Measurements from ENCODE around the gene NFAM1. TPM values are rescaled to one million over a fixed set of nuclear protein-coding genes. Genes with fewer than 3 reads are reported as not detected.

The NFAM1 gene
- total and polyA plus RNA-seq, 2 of the 4 experiments (the other 2 are of a cell fraction): not detected

GRCh38 chr22:42376711-42377554 is 55.3 kb downstream of the NFAM1 start:
- Histone ChIP-seq H2AFZ (replicated peaks; ENCODE audit: low read length, poor library complexity) (peak overlapping the region; percentile 70), H3K9me3 (ENCODE audit: control insufficient read depth, insufficient read depth, low read length) (no peaks in the 10 kb centered on the region), H2BK20ac (ENCODE audit: low read depth, low read length) (no peak overlapping the region), H3K27me3 (ENCODE audit: control insufficient read depth, insufficient read depth, low read length) (peaks cover 46% of the 10 kb centered on the region), H2AK5ac (ENCODE audit: low read depth, low read length) (no peak overlapping the region), H4K8ac (ENCODE audit: low read depth in 2 of 2, low read length in 2 of 2) (no peak overlapping the region), H3K4ac (ENCODE audit: low read depth, low read length) (no peak overlapping the region), H3K36me3 (ENCODE audit: control insufficient read depth, insufficient read depth, low read length) (no peaks in the 10 kb centered on the region), H3K4me1 (ENCODE audit: control insufficient read depth, insufficient read depth, low read length) (peaks cover 2% of the 10 kb centered on the region; the same call in 1 of the 2 replicates), H3K4me2 (ENCODE audit: low read depth, low read length) (no peak overlapping the region), H2BK15ac (ENCODE audit: low read depth, low read length) (no peak overlapping the region), H4K20me1 (ENCODE audit: insufficient read depth, low read length) (no peaks in the 10 kb centered on the region), H3K18ac (ENCODE audit: low read depth, low read length) (no peak overlapping the region), H3K9ac (ENCODE audit: low read depth, low read length) (no peak overlapping the region), H3K79me1 (ENCODE audit: low read depth in 1 of 2, low read length in 2 of 2) (no peaks in the 10 kb centered on the region), H3K27ac (ENCODE audit: insufficient read depth, low read length) (no peak overlapping the region), H3K4me3 (ENCODE audit: insufficient read depth, low read depth, low read length) (no peak overlapping the region), H4K91ac (ENCODE audit: insufficient read depth, low read depth, low read length) (no peak overlapping the region), H3K23ac (ENCODE audit: low read depth, low read length) (no peak overlapping the region), H3K14ac (replicated peaks; ENCODE audit: low read depth, low read length) (no peak overlapping the region), H4K5ac (ENCODE audit: low read depth, low read length) (no peak overlapping the region), H3K9me1 (ENCODE audit: insufficient read depth, low read length) (no peaks in the 10 kb centered on the region), H2AK9ac (replicated peaks; ENCODE audit: low read depth, low read length, poor library complexity) (no peak overlapping the region), H3K56ac (ENCODE audit: extremely low read depth, insufficient read depth, low read length) (no peak overlapping the region), H2BK120ac (ENCODE audit: low read depth, low read length) (no peak overlapping the region), H2BK5ac (ENCODE audit: low read depth, low read length, poor library complexity, severe bottlenecking) (no peak overlapping the region)
- in situ Hi-C loops (cut with MboI; ENCODE audit: low sequenced_read_pairs): no loop called here
- intact Hi-C loops (cut with micrococcal nuclease): no loop called here
- dilution Hi-C loops (cut with HindIII; ENCODE audit: low sequenced_read_pairs, unreplicated experiment): no loop called here
- BruUV-seq (replicated peaks): no TSS peak
- ChIA-PET POLR2A (ENCODE audit: unreplicated experiment) (no interaction called here), CTCF (no interaction called here)
- DNase-seq: peak; percentile 19
- TF ChIP-seq POLR2A (IDR thresholded peaks at IDR 0.05; ENCODE audit: low read depth, low read length) (no peak), USF2 (IDR thresholded peaks at IDR 0.05; ENCODE audit: low read depth, low read length) (no peak), RFX5 (IDR thresholded peaks at IDR 0.05; ENCODE audit: low read depth, low read length) (no peak), MAFK (IDR thresholded peaks at IDR 0.05; ENCODE audit: low read depth, low read length) (no peak), CTCF (conservative IDR thresholded peaks at IDR 0.05; ENCODE audit: low read depth, low read length) (no peak), FOS (IDR thresholded peaks at IDR 0.05; ENCODE audit: low read depth, low read length) (no peak), NFE2L2 (IDR thresholded peaks at IDR 0.05; ENCODE audit: low read depth, low read length) (no peak), MAZ (IDR thresholded peaks at IDR 0.05; ENCODE audit: borderline replicate concordance, low read depth, low read length) (no peak)
- TF ChIP-seq, protein P1, sequence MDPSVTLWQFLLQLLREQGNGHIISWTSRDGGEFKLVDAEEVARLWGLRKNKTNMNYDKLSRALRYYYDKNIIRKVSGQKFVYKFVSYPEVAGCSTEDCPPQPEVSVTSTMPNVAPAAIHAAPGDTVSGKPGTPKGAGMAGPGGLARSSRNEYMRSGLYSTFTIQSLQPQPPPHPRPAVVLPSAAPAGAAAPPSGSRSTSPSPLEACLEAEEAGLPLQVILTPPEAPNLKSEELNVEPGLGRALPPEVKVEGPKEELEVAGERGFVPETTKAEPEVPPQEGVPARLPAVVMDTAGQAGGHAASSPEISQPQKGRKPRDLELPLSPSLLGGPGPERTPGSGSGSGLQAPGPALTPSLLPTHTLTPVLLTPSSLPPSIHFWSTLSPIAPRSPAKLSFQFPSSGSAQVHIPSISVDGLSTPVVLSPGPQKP (IDR thresholded peaks at IDR 0.05; ENCODE audit: borderline replicate concordance, low read depth, low read length): no peak
- ATAC-seq (ENCODE audit: low read depth): 0 out of 2 replicates have a peak, but pooled peaks have one; percentile 17
- WGBS, 2 experiments (ENCODE audit: extremely low coverage in 2 of 2, insufficient read length in 1 of 2): 33% methylated on average over 4 of the region's 12 CpGs; no CpG with 5 or more reads in 1 of the 2 experiments

Measured in IMR-90 (cell line).